B cell (primary cell): ENCODE results near the gene CCL7.

Experiments
- CTCF ChIP-seq: fragments of 200-600 bp; IDR thresholded peaks from one replicate; pipeline ENCODE4 v1.8.0; 2022; ENCODE audit warnings: antibody characterized with exemption, mild to moderate bottlenecking
- EZH2 ChIP-seq: IDR thresholded peaks from 2 replicates; pipeline ENCODE4 v1.6.1; 2012; ENCODE audit warnings: borderline replicate concordance, low read depth, mild to moderate bottlenecking, moderate library complexity, low read length; ENCODE audit not compliant: insufficient read depth, poor library complexity, severe bottlenecking

- TF ChIP-seq CTCF (no peak), EZH2 (no peak)
These were observed 43.3 kb upstream of the CCL7 start for GRCh38 chr17:34226744-34227034.
